HCT116 (cell line): ENCODE data around the gene IL21R.

Source experiments
- ATF3 ChIP-seq: IDR thresholded peaks from 2 replicates; pipeline ENCODE4 v1.6.1; 2012
- CTCF ChIP-seq, 3 experiments: fragments of 200-600 bp in 1 of 3; sonication (generic) in 1 of 3; IDR thresholded peaks in 2 of 3; conservative IDR thresholded peaks in 1 of 3; 2 replicates each; pipeline ENCODE4 v1.5.1; 2012 to 2017; ENCODE audit warnings: low read depth in 2 of 3, low read length in 2 of 3, antibody characterized with exemption in 1 of 3, borderline replicate concordance in 1 of 3, control low read depth in 1 of 3, mild to moderate bottlenecking in 1 of 3, mixed read lengths in 1 of 3, mixed run types in 1 of 3, moderate library complexity in 1 of 3; ENCODE audit not compliant: insufficient read depth in 1 of 3
- EGR1 ChIP-seq: IDR thresholded peaks from 2 replicates; pipeline ENCODE4 v1.6.1; 2012; ENCODE audit warnings: low read depth
- EZH2phosphoT487 ChIP-seq: fragments of 200-600 bp; IDR thresholded peaks from 2 replicates; pipeline ENCODE4 v1.6.1; 2018; ENCODE audit warnings: antibody characterized with exemption, borderline replicate concordance
- JUND ChIP-seq: IDR thresholded peaks from 2 replicates; pipeline ENCODE4 v1.6.1; 2012
- POLR2A ChIP-seq: IDR thresholded peaks from 2 replicates; pipeline ENCODE4 v1.7.0; 2011; ENCODE audit warnings: borderline replicate concordance; ENCODE audit not compliant: insufficient read depth, insufficient read length; ENCODE audit errors: extremely low read depth
- POLR2AphosphoS5 ChIP-seq: IDR thresholded peaks from 2 replicates; pipeline ENCODE4 v1.6.1; 2011; ENCODE audit warnings: mild to moderate bottlenecking, low read depth, low read length, moderate library complexity
- RAD21 ChIP-seq: IDR thresholded peaks from 2 replicates; pipeline ENCODE4 v1.6.1; 2012; ENCODE audit warnings: low read depth, mild to moderate bottlenecking
- SIN3A ChIP-seq: IDR thresholded peaks from 2 replicates; pipeline ENCODE4 v1.6.1; 2012; ENCODE audit warnings: low read depth
- SRF ChIP-seq: IDR thresholded peaks from 2 replicates; pipeline ENCODE4 v1.6.1; 2012; ENCODE audit warnings: low read depth
- TCF7L2 ChIP-seq: IDR thresholded peaks from 2 replicates; pipeline ENCODE4 v1.7.0; 2011; ENCODE audit warnings: borderline replicate concordance, inconsistent platforms; ENCODE audit not compliant: insufficient read depth, insufficient read length; ENCODE audit errors: extremely low read depth
- ZNF274 ChIP-seq: fragments of 200-500 bp; sonication (Bioruptor generic); IDR thresholded peaks from 2 replicates; pipeline ENCODE4 v1.6.1; 2014; ENCODE audit warnings: mild to moderate bottlenecking, low read depth, low read length, inconsistent platforms

- TF ChIP-seq CTCF (IDR thresholded peaks at IDR 0.05 in 2 of 3, conservative IDR thresholded peaks at IDR 0.05 in 1 of 3; ENCODE audit: borderline replicate concordance in 1 of 3, insufficient read depth in 1 of 3, low read depth in 2 of 3, low read length in 2 of 3) (no peak), ATF3 (no peak), POLR2A (no peak), ZNF274 (no peak), SRF (no peak), RAD21 (no peak), POLR2AphosphoS5 (no peak), EZH2phosphoT487 (no peak), SIN3A (no peak), EGR1 (no peak), JUND (no peak), TCF7L2 (no peak)
Measured at GRCh38 chr16:27390151-27390550, 11.8 kb upstream of the IL21R start.
